ENCODE results near the gene TMC1.

DNA sequence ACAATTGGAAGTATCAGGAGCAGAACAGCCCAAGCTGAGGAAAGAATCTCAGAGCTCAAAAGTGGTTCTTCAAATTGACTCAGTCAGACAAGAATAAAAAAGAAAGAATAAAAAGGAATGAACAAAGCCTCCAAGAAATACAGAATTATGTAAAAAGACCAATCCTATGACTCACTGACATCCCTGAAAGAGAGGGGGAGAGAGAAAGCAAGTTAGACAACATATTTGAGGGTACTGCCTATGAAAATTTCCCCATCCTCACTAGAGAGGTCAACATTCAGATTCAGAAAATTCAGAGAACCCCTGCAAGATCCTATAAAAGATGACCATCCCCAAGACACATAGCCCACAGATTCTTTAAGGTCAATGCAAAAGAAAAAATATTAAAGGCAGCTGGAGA is 258.2 kb downstream of the TMC1 start:
- TF ChIP-seq, protein P1, sequence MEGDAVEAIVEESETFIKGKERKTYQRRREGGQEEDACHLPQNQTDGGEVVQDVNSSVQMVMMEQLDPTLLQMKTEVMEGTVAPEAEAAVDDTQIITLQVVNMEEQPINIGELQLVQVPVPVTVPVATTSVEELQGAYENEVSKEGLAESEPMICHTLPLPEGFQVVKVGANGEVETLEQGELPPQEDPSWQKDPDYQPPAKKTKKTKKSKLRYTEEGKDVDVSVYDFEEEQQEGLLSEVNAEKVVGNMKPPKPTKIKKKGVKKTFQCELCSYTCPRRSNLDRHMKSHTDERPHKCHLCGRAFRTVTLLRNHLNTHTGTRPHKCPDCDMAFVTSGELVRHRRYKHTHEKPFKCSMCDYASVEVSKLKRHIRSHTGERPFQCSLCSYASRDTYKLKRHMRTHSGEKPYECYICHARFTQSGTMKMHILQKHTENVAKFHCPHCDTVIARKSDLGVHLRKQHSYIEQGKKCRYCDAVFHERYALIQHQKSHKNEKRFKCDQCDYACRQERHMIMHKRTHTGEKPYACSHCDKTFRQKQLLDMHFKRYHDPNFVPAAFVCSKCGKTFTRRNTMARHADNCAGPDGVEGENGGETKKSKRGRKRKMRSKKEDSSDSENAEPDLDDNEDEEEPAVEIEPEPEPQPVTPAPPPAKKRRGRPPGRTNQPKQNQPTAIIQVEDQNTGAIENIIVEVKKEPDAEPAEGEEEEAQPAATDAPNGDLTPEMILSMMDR (IDR thresholded peaks at IDR 0.05) = no peak
- TF ChIP-seq POLR2A (IDR thresholded peaks at IDR 0.05) = no peak

Data from breast epithelium (tissue), 3 donors.